Left lung (tissue), 10 donors: ENCODE data around the gene COMMD1. TPM values are rescaled to one million over a fixed set of nuclear protein-coding genes. Genes with fewer than 3 reads are reported as not detected.

Experiments used
- ATAC-seq: fragments of 200-7000 bp; cut with Tn5 transposase; one replicate; pipeline ENCODE4 v1.9.1; 2020; ENCODE audit warnings: moderate library complexity
- DNase-seq, 4 donors: peaks; one replicate each; pipeline ENCODE4 v3.0.0-alpha.2; 2013 to 2020
- H3K27ac ChIP-seq, 2 donors: fragments of 200-600 bp; sonication (generic) in 1 of 2; one replicate each; pipeline versions ENCODE4 v1.5.0 to v1.8.0; 2020 to 2021
- H3K27me3 ChIP-seq, 2 donors: fragments of 200-600 bp; sonication (generic) in 1 of 2; one replicate each; pipeline versions ENCODE4 v1.5.0 to v1.8.0; 2020 to 2021
- H3K36me3 ChIP-seq, 2 donors: fragments of 200-600 bp; sonication (generic) in 1 of 2; one replicate each; pipeline versions ENCODE4 v1.5.0 to v1.8.0; 2020 to 2021
- H3K4me1 ChIP-seq, 2 donors: fragments of 200-600 bp; one replicate each; pipeline ENCODE4 v1.8.0; 2021
- H3K4me3 ChIP-seq, 2 donors: fragments of 200-600 bp; sonication (generic) in 1 of 2; one replicate each; pipeline versions ENCODE4 v1.5.0 to v1.8.0; 2020 to 2021; ENCODE audit warnings: mild to moderate bottlenecking in 1 of 2
- H3K9me3 ChIP-seq, 2 donors: fragments of 200-600 bp; sonication (generic) in 1 of 2; one replicate each; pipeline versions ENCODE4 v1.5.0 to v1.8.0; 2020 to 2021
- intact Hi-C, 2 donors: fragments of 100-400 bp; cut with DNase I; formaldehyde crosslinking; loops; one replicate each; pipeline versions ENCODE4 v1.11.2 to v1.14.2; 2022
- polyA plus RNA-seq, 6 donors: library from polyadenylated mRNA; unstranded; fragments of 120-200 nt; gene quantifications; one replicate each; pipeline ENCODE4 v1.2.1, GENCODE V29; 2013; ENCODE audit not compliant: insufficient read length in 6 of 6
- total RNA-seq, 2 donors: library from RNA; stranded (reverse); fragmentation: NEBNext Ultra II Directional; extraction: Animal tissue kit (Norgen Biotek cat#: 25700); gene quantifications; one replicate each; pipeline ENCODE4 v1.2.1, GENCODE V29; 2021
- TF ChIP-seq, protein P1 (sequence below), 2 donors: fragments of 200-600 bp; sonication (generic) in 1 of 2; IDR thresholded peaks; one replicate each; pipeline versions ENCODE4 v1.5.0 to v1.8.0; 2021; ENCODE audit warnings: antibody characterized with exemption in 2 of 2
- donor health status: DM: no; HTN: yes; CAD: no.
- donor health status: DM: no; HTN: no; CAD: no.

Gene COMMD1
- total and polyA plus RNA-seq, 8 donors = 34.1 to 91.5 (median 77.3) TPM

GRCh38 chr2:61922714-61923113 lies 17.2 kb downstream of the COMMD1 start:
- TF ChIP-seq, protein P1, sequence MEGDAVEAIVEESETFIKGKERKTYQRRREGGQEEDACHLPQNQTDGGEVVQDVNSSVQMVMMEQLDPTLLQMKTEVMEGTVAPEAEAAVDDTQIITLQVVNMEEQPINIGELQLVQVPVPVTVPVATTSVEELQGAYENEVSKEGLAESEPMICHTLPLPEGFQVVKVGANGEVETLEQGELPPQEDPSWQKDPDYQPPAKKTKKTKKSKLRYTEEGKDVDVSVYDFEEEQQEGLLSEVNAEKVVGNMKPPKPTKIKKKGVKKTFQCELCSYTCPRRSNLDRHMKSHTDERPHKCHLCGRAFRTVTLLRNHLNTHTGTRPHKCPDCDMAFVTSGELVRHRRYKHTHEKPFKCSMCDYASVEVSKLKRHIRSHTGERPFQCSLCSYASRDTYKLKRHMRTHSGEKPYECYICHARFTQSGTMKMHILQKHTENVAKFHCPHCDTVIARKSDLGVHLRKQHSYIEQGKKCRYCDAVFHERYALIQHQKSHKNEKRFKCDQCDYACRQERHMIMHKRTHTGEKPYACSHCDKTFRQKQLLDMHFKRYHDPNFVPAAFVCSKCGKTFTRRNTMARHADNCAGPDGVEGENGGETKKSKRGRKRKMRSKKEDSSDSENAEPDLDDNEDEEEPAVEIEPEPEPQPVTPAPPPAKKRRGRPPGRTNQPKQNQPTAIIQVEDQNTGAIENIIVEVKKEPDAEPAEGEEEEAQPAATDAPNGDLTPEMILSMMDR (IDR thresholded peaks at IDR 0.05) = no peak
- Histone ChIP-seq H3K4me1 (peaks cover 0 to 1% of the 10 kb centered on the region in 2 donors), H3K36me3 (peaks cover 0 to 16% of the 10 kb centered on the region in 2 donors), H3K27ac (no peak overlapping the region), H3K9me3 (no peaks in the 10 kb centered on the region), H3K27me3 (no peaks in the 10 kb centered on the region), H3K4me3 (no peak overlapping the region)
- no peak for ATAC-seq
- DNase-seq = no peak
- intact Hi-C loops = no loop called here

- no peaks in the 10 kb centered on the region for H3K4me1 ChIP-seq
- no peaks in the 10 kb centered on the region for H3K27me3 ChIP-seq
- no peak for DNase-seq
- TF ChIP-seq, protein P1 (IDR thresholded peaks at IDR 0.05) = no peak
- intact Hi-C loops = no loop called here
- H3K36me3 ChIP-seq = peaks cover 0 to 4% of the 10 kb centered on the region in 2 donors
- no peak overlapping the region for H3K27ac ChIP-seq
- ATAC-seq = no peak
- no peaks in the 10 kb centered on the region for H3K9me3 ChIP-seq
- H3K4me3 ChIP-seq = no peak overlapping the region
Measured at GRCh38 chr2:61924895-61925663, 19.6 kb downstream of the COMMD1 start.

DNA sequence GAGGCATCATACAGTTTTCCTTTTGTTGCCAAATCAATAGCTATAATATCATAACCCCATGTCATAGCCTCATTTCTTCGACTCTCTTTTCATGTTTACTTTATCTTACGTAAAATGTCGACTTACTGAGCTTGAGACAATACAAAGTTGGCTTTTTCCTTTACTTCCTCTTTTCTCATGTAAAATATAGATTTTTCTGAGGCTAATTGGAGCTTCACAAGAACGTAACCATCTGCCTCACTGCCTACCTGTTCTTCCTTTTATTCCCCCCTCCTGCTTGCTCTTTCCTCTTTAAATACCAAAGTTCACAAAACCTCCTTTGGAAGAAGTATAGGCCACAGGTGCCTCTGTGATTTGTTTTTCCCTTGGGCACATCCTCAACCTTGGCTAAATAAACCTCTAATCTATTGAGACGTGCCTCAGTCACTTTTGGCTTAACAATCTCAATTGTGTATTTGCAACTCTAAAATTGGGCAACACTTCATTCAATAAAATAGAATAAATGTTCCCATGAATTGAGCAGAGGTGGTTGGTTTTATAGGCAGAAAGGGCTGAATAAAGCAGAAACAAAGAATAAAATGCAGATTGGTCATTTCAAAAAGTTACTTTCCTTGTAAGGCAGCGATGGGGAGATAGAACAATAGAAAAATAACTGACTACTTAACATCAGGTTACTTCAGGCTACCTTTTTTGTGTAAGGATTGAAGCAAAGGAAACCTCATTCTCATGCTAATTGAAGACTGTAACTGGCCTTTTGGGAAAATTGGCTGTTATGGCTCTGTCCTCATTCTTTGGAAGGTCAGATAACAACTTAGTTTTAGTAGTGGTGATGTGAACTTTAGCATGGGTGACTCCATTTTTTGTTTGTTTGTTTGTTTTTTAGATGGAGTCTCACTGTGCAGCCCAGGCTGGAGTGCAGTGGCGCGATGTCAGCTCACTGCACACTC lies 21.3 kb downstream of the COMMD1 start:
- no peak overlapping the region for H3K27ac ChIP-seq
- no peaks in the 10 kb centered on the region for H3K36me3 ChIP-seq
- TF ChIP-seq, protein P1 (IDR thresholded peaks at IDR 0.05) = no peak
- intact Hi-C loops = no loop called here
- H3K9me3 ChIP-seq = no peaks in the 10 kb centered on the region
- H3K4me1 ChIP-seq = no peaks in the 10 kb centered on the region
- H3K27me3 ChIP-seq = no peaks in the 10 kb centered on the region
- H3K4me3 ChIP-seq = no peak overlapping the region
- ATAC-seq = no peak
- no peak for DNase-seq

- TF ChIP-seq, protein P1 (IDR thresholded peaks at IDR 0.05) = no peak
- H3K27me3 ChIP-seq = no peaks in the 10 kb centered on the region
- H3K4me3 ChIP-seq = no peak overlapping the region
- peaks cover 0 to 2% of the 10 kb centered on the region in 2 donors for H3K9me3 ChIP-seq
- no peaks in the 10 kb centered on the region for H3K4me1 ChIP-seq
- no peak overlapping the region for H3K27ac ChIP-seq
- intact Hi-C loops = no loop called here
- no peaks in the 10 kb centered on the region for H3K36me3 ChIP-seq
- ATAC-seq (no peak), DNase-seq (no peak)
Measured at GRCh38 chr2:61928826-61929461, 23.5 kb downstream of the COMMD1 start.
